ENCODE results near the gene SULT4A1. TPM values are rescaled to one million over a fixed set of nuclear protein-coding genes. Genes with fewer than 3 reads are reported as not detected.

SULT4A1 gene
- total RNA-seq, 1 experiment from 2014 or later: 12.6 TPM

- TF ChIP-seq, protein P1, sequence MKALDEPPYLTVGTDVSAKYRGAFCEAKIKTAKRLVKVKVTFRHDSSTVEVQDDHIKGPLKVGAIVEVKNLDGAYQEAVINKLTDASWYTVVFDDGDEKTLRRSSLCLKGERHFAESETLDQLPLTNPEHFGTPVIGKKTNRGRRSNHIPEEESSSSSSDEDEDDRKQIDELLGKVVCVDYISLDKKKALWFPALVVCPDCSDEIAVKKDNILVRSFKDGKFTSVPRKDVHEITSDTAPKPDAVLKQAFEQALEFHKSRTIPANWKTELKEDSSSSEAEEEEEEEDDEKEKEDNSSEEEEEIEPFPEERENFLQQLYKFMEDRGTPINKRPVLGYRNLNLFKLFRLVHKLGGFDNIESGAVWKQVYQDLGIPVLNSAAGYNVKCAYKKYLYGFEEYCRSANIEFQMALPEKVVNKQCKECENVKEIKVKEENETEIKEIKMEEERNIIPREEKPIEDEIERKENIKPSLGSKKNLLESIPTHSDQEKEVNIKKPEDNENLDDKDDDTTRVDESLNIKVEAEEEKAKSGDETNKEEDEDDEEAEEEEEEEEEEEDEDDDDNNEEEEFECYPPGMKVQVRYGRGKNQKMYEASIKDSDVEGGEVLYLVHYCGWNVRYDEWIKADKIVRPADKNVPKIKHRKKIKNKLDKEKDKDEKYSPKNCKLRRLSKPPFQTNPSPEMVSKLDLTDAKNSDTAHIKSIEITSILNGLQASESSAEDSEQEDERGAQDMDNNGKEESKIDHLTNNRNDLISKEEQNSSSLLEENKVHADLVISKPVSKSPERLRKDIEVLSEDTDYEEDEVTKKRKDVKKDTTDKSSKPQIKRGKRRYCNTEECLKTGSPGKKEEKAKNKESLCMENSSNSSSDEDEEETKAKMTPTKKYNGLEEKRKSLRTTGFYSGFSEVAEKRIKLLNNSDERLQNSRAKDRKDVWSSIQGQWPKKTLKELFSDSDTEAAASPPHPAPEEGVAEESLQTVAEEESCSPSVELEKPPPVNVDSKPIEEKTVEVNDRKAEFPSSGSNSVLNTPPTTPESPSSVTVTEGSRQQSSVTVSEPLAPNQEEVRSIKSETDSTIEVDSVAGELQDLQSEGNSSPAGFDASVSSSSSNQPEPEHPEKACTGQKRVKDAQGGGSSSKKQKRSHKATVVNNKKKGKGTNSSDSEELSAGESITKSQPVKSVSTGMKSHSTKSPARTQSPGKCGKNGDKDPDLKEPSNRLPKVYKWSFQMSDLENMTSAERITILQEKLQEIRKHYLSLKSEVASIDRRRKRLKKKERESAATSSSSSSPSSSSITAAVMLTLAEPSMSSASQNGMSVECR (CRISPR knock-in tag; IDR thresholded peaks at IDR 0.05; ENCODE audit: borderline replicate concordance): no peak
- no peak for TF ChIP-seq JAZF1 (CRISPR knock-in tag; IDR thresholded peaks at IDR 0.05)
- TF ChIP-seq MYBL2 (CRISPR knock-in tag; IDR thresholded peaks at IDR 0.05): no peak
- TF ChIP-seq FOXJ3 (CRISPR knock-in tag; IDR thresholded peaks at IDR 0.05; ENCODE audit: borderline replicate concordance): no peak
Measured at GRCh38 chr22:43829904-43830851, 32.1 kb downstream of the SULT4A1 start (continued).

- DNase-seq (ENCODE audit: low spot score): peak; percentile 48
- POLR2A ChIA-PET: interaction anchor here (0.7 kb wide), 1 partner anchor 798 kb away, joined by 3 read pairs; no protein-coding TSS in a partner anchor
- CTCF ChIA-PET: interaction anchor here (0.5 to 6.3 kb wide), 8 partner anchors 13 to 152 kb away, joined by 3 to 69 read pairs (median 4); no protein-coding TSS in a partner anchor
- Mint-ChIP-seq H3K4me3 (no peak overlapping the region), H3K27me3 (ENCODE audit: low read depth) (no peaks in the 10 kb centered on the region), H3K36me3 (peaks cover 8% of the 10 kb centered on the region), H3K9me3 (no peaks in the 10 kb centered on the region), H3K4me1 (peaks cover 28% of the 10 kb centered on the region), H3K27ac (no peak overlapping the region)
- ATAC-seq: peak; percentile 57
- no peak for TF ChIP-seq TEAD4 (CRISPR knock-in tag; IDR thresholded peaks at IDR 0.05)
- no peak for TF ChIP-seq MAX (CRISPR knock-in tag; IDR thresholded peaks at IDR 0.05)
- TF ChIP-seq NR1H2 (CRISPR knock-in tag; IDR thresholded peaks at IDR 0.05): no peak
- TF ChIP-seq, protein P2, sequence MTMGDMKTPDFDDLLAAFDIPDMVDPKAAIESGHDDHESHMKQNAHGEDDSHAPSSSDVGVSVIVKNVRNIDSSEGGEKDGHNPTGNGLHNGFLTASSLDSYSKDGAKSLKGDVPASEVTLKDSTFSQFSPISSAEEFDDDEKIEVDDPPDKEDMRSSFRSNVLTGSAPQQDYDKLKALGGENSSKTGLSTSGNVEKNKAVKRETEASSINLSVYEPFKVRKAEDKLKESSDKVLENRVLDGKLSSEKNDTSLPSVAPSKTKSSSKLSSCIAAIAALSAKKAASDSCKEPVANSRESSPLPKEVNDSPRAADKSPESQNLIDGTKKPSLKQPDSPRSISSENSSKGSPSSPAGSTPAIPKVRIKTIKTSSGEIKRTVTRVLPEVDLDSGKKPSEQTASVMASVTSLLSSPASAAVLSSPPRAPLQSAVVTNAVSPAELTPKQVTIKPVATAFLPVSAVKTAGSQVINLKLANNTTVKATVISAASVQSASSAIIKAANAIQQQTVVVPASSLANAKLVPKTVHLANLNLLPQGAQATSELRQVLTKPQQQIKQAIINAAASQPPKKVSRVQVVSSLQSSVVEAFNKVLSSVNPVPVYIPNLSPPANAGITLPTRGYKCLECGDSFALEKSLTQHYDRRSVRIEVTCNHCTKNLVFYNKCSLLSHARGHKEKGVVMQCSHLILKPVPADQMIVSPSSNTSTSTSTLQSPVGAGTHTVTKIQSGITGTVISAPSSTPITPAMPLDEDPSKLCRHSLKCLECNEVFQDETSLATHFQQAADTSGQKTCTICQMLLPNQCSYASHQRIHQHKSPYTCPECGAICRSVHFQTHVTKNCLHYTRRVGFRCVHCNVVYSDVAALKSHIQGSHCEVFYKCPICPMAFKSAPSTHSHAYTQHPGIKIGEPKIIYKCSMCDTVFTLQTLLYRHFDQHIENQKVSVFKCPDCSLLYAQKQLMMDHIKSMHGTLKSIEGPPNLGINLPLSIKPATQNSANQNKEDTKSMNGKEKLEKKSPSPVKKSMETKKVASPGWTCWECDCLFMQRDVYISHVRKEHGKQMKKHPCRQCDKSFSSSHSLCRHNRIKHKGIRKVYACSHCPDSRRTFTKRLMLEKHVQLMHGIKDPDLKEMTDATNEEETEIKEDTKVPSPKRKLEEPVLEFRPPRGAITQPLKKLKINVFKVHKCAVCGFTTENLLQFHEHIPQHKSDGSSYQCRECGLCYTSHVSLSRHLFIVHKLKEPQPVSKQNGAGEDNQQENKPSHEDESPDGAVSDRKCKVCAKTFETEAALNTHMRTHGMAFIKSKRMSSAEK (CRISPR knock-in tag; IDR thresholded peaks at IDR 0.05; ENCODE audit: borderline replicate concordance): no peak
- no peak for TF ChIP-seq OVOL2 (CRISPR knock-in tag; IDR thresholded peaks at IDR 0.05; ENCODE audit: borderline replicate concordance)
- TF ChIP-seq ELF4 (CRISPR knock-in tag; IDR thresholded peaks at IDR 0.05; ENCODE audit: low read depth): no peak
- no peak for TF ChIP-seq EMX1 (CRISPR knock-in tag; IDR thresholded peaks at IDR 0.05)
- no peak for TF ChIP-seq JUN (CRISPR knock-in tag; IDR thresholded peaks at IDR 0.05)
- TF ChIP-seq, protein P1 (CRISPR knock-in tag; IDR thresholded peaks at IDR 0.05; ENCODE audit: borderline replicate concordance): no peak
- no peak for TF ChIP-seq ZMAT4 (CRISPR knock-in tag; IDR thresholded peaks at IDR 0.05)
- no peak for TF ChIP-seq HMGXB4 (CRISPR knock-in tag; IDR thresholded peaks at IDR 0.05)
- no peak for TF ChIP-seq ZNF138 (CRISPR knock-in tag; conservative IDR thresholded peaks at IDR 0.05)
- no peak for TF ChIP-seq KAT7 (CRISPR knock-in tag; IDR thresholded peaks at IDR 0.05; ENCODE audit: borderline replicate concordance)
Measured at GRCh38 chr22:43828998-43829782, 33.1 kb downstream of the SULT4A1 start.

Data from WTC11 (cell line).